ENCODE results near the gene FGF2. TPM values are rescaled to one million over a fixed set of nuclear protein-coding genes. Genes with fewer than 3 reads are reported as not detected.

FGF2 gene
- total RNA-seq, 1 experiment from 2014 or later = 99.0 TPM

DNA sequence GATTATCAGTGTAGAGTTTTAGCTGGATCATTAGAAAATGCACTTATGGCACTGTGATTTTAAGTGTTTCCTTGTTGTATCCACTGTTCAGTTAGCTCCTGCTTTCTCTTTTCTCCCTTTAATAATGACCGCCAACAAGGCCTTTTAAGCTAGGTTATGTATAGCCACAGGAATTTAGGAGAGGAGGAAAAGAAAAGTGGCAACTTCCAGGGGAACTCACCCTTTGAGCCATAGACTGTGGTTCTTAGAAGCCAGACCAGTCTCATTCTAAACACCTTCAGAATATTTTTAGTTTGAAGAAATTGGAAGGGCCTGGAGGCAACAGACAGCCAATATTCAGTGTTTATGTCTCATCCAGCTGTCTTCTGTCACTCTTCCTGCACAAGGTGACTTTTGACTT lies 6.1 kb downstream of the FGF2 start:
- no peak overlapping the region for H4K91ac ChIP-seq (ENCODE audit: insufficient read length, low read depth, low read length)
- H2BK12ac ChIP-seq (ENCODE audit: insufficient read length, low read depth, low read length) = no peak overlapping the region
- no peak overlapping the region for H3K9ac ChIP-seq (ENCODE audit: extremely low read depth, insufficient read length, low read length)
- no peak overlapping the region for H4K5ac ChIP-seq (ENCODE audit: insufficient read length, low read depth, low read length)
- no peaks in the 10 kb centered on the region for H3K27me3 ChIP-seq (ENCODE audit: insufficient read depth, low read length)
- Mint-ChIP-seq H3K36me3 (ENCODE audit: insufficient read depth in 1 of 3, low read depth in 3 of 3) (peaks cover 15 to 62% (median 44%) of the 10 kb centered on the region in 3 experiments), H3K4me1 (peaks cover 48 to 56% of the 10 kb centered on the region in 2 experiments), H3K4me3 (peak overlapping the region in 1 of 2 experiments; percentile 9; a peak in 1 of 5 replicates), H3K27me3 (ENCODE audit: low read depth) (no peaks in the 10 kb centered on the region), H3K27ac (peak overlapping the region in 2 of 3 experiments; percentile 62 to 90; a peak in 4 of 7 replicates), H3K9me3 (peaks cover 0 to under 1% of the 10 kb centered on the region in 2 experiments; a peak in 2 of 5 replicates)
- no peak for TF ChIP-seq CTCF (conservative IDR thresholded peaks at IDR 0.05)
- H3K79me1 ChIP-seq (ENCODE audit: insufficient read depth, low read depth, low read length, poor library complexity, severe bottlenecking) = peaks cover 2% of the 10 kb centered on the region
- H3K56ac ChIP-seq (ENCODE audit: insufficient read length, low read depth, low read length) = no peak overlapping the region
- peaks cover 79% of the 10 kb centered on the region for H3K79me2 ChIP-seq (ENCODE audit: insufficient read depth, low read length)
- no peak overlapping the region for H3K4ac ChIP-seq (ENCODE audit: low read depth, low read length)
- no peak overlapping the region for H3K14ac ChIP-seq (ENCODE audit: insufficient read depth, low read length)
- peaks cover 5% of the 10 kb centered on the region; the same call in 1 of the 2 replicates for H3K4me1 ChIP-seq (ENCODE audit: insufficient read depth, low read length)
- H3K4me2 ChIP-seq (ENCODE audit: insufficient read depth, insufficient read length, low read length) = peak overlapping the region; percentile 39
- H4K20me1 ChIP-seq (ENCODE audit: control insufficient read depth, insufficient read depth, insufficient read length) = no peaks in the 10 kb centered on the region
- no peak overlapping the region for H3K23ac ChIP-seq (ENCODE audit: insufficient read length, low read depth, low read length)
- H2AK5ac ChIP-seq (ENCODE audit: insufficient read length, low read length) = no peak overlapping the region
- no peak overlapping the region for H2BK5ac ChIP-seq (ENCODE audit: insufficient read length, low read length)
- DNase-seq = no peak
- no peak overlapping the region for H2BK120ac ChIP-seq (ENCODE audit: low read depth, low read length, poor library complexity, severe bottlenecking)
- WGBS (ENCODE audit: extremely low coverage, insufficient read length, low lambda C conversion rate) = no CpG with 5 or more reads among the region's 1 CpG
- no peak overlapping the region for H3K27ac ChIP-seq (ENCODE audit: insufficient read length, low read depth, low read length)
- no peak overlapping the region for H3T11ph ChIP-seq (ENCODE audit: low read length)
- no peaks in the 10 kb centered on the region for H3K9me3 ChIP-seq (ENCODE audit: control insufficient read depth, low read depth, low read length)
- H4K8ac ChIP-seq (replicated peaks; ENCODE audit: insufficient read length, low read depth, low read length) = no peak overlapping the region
- no peak overlapping the region for H2BK20ac ChIP-seq (ENCODE audit: low read depth, low read length, poor library complexity, severe bottlenecking)
- no peak overlapping the region for H2BK15ac ChIP-seq (ENCODE audit: low read depth, low read length)
- no peak overlapping the region for H3K18ac ChIP-seq (ENCODE audit: insufficient read length, low read depth, low read length)
- H3K23me2 ChIP-seq (ENCODE audit: insufficient read length, low read depth, low read length, poor library complexity, severe bottlenecking) = peaks cover 8% of the 10 kb centered on the region
- H2AFZ ChIP-seq (ENCODE audit: low read length) = no peak overlapping the region

Data from H9 (cell line).